ENCODE measurements around the gene ATXN3.

Gene ATXN3

DNA sequence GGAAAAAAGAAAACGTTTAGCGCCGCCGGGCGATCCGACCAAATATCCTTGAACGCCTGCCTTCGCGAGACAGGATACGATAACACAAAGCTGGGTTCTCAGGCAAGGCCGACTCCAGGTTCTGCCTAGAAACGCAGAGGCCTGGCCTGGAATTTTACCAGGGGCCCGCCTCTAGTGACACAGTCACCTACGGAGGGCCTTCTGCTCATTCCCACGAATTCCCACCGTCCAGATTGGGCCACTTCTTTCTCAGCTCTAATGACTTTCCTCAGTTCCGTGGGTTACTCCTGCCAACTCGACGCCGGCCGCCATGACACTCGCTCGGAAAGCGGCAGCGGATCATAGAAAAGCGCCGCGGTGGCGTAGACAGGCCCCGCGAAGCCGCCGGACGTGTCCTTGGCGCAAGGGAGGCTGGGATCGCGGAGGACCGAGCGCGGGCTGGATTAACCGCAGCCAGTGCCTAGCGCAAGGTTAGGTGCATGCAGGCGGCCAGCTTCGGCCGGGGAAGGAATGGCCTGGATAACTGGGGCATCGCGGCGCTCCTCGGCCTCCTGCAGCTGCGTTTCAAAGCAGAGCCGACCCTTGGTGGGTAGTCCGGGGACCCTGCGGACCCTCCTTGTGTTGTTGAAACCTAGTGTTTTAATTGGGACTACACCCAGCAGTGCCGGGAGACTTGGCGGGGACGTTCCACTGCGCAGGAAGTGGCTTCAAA, 66.5 kb downstream of the ATXN3 start, which contains the start of gene TRIP11:
Gene TRIP11 (minus strand): TSS at position 341 of the 712 bp plus-strand sequence. CDS start 374 bp downstream, outside the sequence.
- H3K4me3 ChIP-seq (ENCODE audit: low read depth, low read length) = peak within 1 kb of the TSS; percentile 91
- POLR2A ChIA-PET = interaction anchor here (0.8 to 1.8 kb wide), 7 partner anchors 11 to 709 kb away, joined by 3 to 14 read pairs (median 3); partner anchors contain the start of genes ATXN3, CPSF2, LGMN and NDUFB1
- CTCF ChIA-PET = interaction anchor here (1.0 to 1.7 kb wide), 3 partner anchors 17 to 67 kb away, joined by 3 to 8 read pairs (median 3); partner anchors contain the start of gene ATXN3
- TF ChIP-seq, protein P1, sequence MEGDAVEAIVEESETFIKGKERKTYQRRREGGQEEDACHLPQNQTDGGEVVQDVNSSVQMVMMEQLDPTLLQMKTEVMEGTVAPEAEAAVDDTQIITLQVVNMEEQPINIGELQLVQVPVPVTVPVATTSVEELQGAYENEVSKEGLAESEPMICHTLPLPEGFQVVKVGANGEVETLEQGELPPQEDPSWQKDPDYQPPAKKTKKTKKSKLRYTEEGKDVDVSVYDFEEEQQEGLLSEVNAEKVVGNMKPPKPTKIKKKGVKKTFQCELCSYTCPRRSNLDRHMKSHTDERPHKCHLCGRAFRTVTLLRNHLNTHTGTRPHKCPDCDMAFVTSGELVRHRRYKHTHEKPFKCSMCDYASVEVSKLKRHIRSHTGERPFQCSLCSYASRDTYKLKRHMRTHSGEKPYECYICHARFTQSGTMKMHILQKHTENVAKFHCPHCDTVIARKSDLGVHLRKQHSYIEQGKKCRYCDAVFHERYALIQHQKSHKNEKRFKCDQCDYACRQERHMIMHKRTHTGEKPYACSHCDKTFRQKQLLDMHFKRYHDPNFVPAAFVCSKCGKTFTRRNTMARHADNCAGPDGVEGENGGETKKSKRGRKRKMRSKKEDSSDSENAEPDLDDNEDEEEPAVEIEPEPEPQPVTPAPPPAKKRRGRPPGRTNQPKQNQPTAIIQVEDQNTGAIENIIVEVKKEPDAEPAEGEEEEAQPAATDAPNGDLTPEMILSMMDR (IDR thresholded peaks at IDR 0.05; ENCODE audit: insufficient read depth, low read length, missing control alignments) = no peak
- peak; percentile 62 for DNase-seq (ENCODE audit: low read depth, low spot score)

DNA sequence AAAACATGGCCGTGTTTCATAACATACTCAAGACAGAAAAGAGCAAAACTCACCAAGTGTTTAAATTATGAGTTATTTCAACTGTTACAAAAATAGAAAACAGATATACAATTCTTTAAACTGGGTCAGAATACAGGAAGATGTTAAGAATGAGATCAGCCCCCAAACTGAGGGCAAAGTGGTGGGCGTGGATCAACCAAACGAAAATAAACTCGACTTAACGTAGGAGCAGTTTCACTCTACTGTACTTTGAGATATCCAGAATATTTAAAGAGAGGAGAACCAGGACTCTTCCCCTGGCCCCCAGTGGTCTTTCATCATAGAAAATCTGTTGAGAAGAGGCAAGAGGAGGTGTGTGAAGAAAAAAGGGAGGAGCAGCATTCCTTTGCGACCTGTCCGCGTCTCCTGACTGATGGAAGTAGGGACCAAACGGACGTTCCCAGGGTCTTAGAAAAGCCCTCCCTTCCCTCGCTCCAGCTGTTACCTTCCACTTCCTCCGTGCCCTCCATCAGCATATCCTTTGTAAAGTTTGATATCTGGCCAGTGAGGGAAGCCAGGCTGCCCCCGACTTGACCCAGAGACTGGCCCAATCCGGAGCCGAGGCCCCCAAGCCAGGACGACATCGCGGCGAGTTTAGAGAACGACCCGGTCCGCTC, 67.2 kb downstream of the ATXN3 start:
- DNase-seq (ENCODE audit: low read depth, low spot score) = no peak
- POLR2A ChIA-PET = interaction anchor here (1.1 to 1.8 kb wide), 4 partner anchors 11 to 93 kb away, joined by 3 to 14 read pairs (median 6); partner anchors contain the start of genes ATXN3, CPSF2 and NDUFB1
- CTCF ChIA-PET = interaction anchor here (1.2 to 1.7 kb wide), 2 partner anchors 16 to 68 kb away, joined by 3 to 8 read pairs; partner anchors contain the start of gene ATXN3
- TF ChIP-seq, protein P1 (IDR thresholded peaks at IDR 0.05; ENCODE audit: insufficient read depth, low read length, missing control alignments) = no peak
- peak overlapping the region; percentile 91 for H3K4me3 ChIP-seq (ENCODE audit: low read depth, low read length)

DNA sequence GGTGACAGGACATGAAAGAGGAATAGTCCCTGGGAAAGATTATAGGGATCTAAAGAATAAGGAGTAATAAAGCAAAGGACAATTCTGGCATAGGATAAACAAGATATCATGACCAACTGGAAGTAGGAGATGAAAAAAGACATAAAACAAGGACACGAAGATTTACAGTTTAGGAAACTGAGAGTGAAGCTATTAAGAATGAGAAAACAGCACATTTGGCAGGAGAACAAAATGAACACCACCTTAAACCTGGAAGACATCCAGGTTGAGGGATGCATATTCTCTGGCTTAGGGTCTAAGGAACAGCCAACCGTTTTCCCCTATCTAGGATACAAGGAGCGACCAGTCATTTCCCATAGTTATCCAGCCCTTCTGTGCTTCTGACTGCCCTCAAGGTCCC, 68.4 kb downstream of the ATXN3 start:
- no peak for DNase-seq (ENCODE audit: low read depth, low spot score)
- TF ChIP-seq, protein P1 (IDR thresholded peaks at IDR 0.05; ENCODE audit: insufficient read depth, low read length, missing control alignments) = no peak
- H3K4me3 ChIP-seq (ENCODE audit: low read depth, low read length) = peak overlapping the region; percentile 91
- ChIA-PET CTCF (no interaction called here), POLR2A (no interaction called here)

DNA sequence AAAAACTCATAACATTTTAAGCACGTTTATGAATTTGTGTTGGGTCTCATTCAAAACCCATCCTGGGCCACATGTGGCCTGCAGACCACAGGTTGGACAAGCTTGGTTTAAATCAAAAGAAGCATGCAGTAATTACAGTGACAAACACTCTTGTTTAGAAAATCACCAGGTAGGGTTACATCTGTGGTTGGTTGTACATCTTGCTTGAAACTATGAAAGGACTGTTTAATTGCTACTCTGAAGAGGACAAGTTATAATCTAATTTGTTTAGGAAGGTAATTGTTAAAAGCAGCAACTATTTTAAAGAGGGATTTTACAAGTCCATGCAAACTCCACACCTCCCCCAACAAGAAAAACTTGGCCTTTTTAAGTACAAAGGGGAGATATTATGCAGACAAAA, 70.5 kb downstream of the ATXN3 start:
- CTCF ChIA-PET = no interaction called here
- TF ChIP-seq, protein P1 (IDR thresholded peaks at IDR 0.05; ENCODE audit: insufficient read depth, low read length, missing control alignments) = no peak
- POLR2A ChIA-PET = no interaction called here
- no peak overlapping the region for H3K4me3 ChIP-seq (ENCODE audit: low read depth, low read length)
- no peak for DNase-seq (ENCODE audit: low read depth, low spot score)

DNA sequence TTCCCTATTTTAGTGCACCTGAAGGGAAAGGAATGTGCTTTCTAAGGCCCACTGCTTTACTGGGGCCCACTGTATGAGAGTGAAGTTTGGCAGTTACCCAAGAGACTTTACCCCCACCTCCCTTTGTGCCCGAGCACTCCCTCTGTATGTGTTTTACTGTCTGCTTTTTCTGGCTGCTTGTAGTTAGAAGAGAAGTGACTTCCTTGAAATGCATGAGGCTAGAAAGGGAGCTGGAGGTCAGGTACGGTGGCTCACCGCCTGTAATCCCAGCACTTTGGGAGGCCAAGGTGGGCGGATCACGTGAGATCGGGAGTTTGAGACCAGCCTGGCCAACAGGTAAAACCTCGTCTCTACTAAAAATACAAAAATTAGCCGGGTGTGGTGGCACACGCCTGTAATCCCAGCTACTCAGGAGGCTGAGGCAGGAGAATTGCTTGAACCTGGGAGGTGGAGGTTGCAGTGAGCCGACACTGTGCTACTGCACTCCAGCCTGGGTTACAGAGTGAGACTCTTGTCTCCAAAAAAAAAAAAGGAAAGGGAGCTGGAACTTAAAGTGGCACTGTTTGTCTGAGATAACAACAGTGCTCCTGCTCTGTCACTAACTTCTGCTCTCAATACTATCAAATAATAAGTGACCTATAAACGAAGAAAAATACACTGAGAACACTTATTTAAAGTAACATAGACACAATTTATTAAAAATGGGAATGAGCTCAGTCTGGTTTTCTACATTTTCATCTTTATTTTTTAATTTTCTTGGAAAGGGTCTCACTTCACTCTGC, 72.3 kb downstream of the ATXN3 start:
- ChIA-PET CTCF (interaction anchor here (1.2 to 1.6 kb wide), 2 partner anchors 37 to 72 kb away, joined by 3 to 5 read pairs; partner anchors contain the start of gene ATXN3), POLR2A (no interaction called here)
- H3K4me3 ChIP-seq (ENCODE audit: low read depth, low read length) = no peak overlapping the region
- DNase-seq (ENCODE audit: low read depth, low spot score) = no peak
- TF ChIP-seq, protein P1 (IDR thresholded peaks at IDR 0.05; ENCODE audit: insufficient read depth, low read length, missing control alignments) = no peak

Data from AG04449 (cell line).